Loucy (cell line): ENCODE measurements around the gene CABP4.

Experiments used
- H2AFZ ChIP-seq: fragments of 200-600 bp; sonication (generic); 2 replicates; pipeline ENCODE4 v1.6.0; 2016; ENCODE audit warnings: antibody characterized with exemption, mild to moderate bottlenecking, low read length, moderate library complexity
- H3F3A ChIP-seq: fragments of 200-600 bp; 2 replicates; pipeline ENCODE4 v1.6.0; 2016; ENCODE audit warnings: antibody characterized with exemption, low read depth, mild to moderate bottlenecking
- H3K27me3 ChIP-seq: fragments of 200-600 bp; sonication (generic); 2 replicates; pipeline ENCODE4 v1.6.1; 2014; ENCODE audit warnings: low read length, mild to moderate bottlenecking; ENCODE audit not compliant: insufficient read depth, poor library complexity, severe bottlenecking
- H3K36me3 ChIP-seq: fragments of 200-600 bp; sonication (generic); 2 replicates; pipeline ENCODE4 v1.6.1; 2016; ENCODE audit warnings: low read length; ENCODE audit not compliant: insufficient read depth
- H3K4me1 ChIP-seq: fragments of 200-600 bp; sonication (generic); 2 replicates; pipeline ENCODE4 v1.5.1; 2014; ENCODE audit warnings: low read length, mild to moderate bottlenecking; ENCODE audit not compliant: insufficient read depth, poor library complexity, severe bottlenecking
- H3K4me2 ChIP-seq: fragments of 200-600 bp; sonication (generic); 2 replicates; pipeline ENCODE4 v1.6.0; 2014; ENCODE audit warnings: antibody characterized with exemption, low read length, low read depth, mild to moderate bottlenecking; ENCODE audit not compliant: poor library complexity, severe bottlenecking
- H3K4me3 ChIP-seq: fragments of 200-600 bp; sonication (generic); 2 replicates; pipeline ENCODE4 v1.5.1; 2014; ENCODE audit warnings: low read length, mild to moderate bottlenecking, mixed read lengths; ENCODE audit not compliant: poor library complexity, severe bottlenecking
- H3K79me2 ChIP-seq: fragments of 200-600 bp; sonication (generic); 2 replicates; pipeline ENCODE4 v1.6.1; 2014; ENCODE audit warnings: low read length; ENCODE audit not compliant: insufficient read depth
- H3K9ac ChIP-seq: fragments of 200-600 bp; sonication (generic); 2 replicates; pipeline ENCODE4 v1.6.0; 2014; ENCODE audit warnings: mild to moderate bottlenecking, low read depth, low read length, moderate library complexity; ENCODE audit not compliant: poor library complexity, severe bottlenecking
- H3K9me2 ChIP-seq: fragments of 200-600 bp; sonication (generic); replicated peaks from 2 replicates; pipeline ENCODE4 v1.6.1; 2016; ENCODE audit warnings: low read depth, low read length, mixed read lengths
- H3K9me3 ChIP-seq: fragments of 200-600 bp; sonication (generic); 2 replicates; pipeline ENCODE4 v1.6.1; 2014; ENCODE audit warnings: mild to moderate bottlenecking, antibody characterized with exemption, low read length, low read depth; ENCODE audit not compliant: insufficient read depth
- H4K20me1 ChIP-seq: fragments of 200-600 bp; sonication (generic); 2 replicates; pipeline ENCODE4 v1.6.0; 2014; ENCODE audit warnings: antibody characterized with exemption, low read length, mild to moderate bottlenecking; ENCODE audit not compliant: insufficient read depth, poor library complexity, severe bottlenecking
- EZH2phosphoT487 ChIP-seq: fragments of 200-600 bp; IDR thresholded peaks from 2 replicates; pipeline ENCODE4 v1.6.1; 2018; ENCODE audit warnings: antibody characterized with exemption, mild to moderate bottlenecking, moderate library complexity, borderline replicate concordance
- TF ChIP-seq, protein P1 (sequence below): fragments of 200-600 bp; sonication (generic); conservative IDR thresholded peaks from 2 replicates; pipeline ENCODE4 v1.5.1; 2014; ENCODE audit warnings: mild to moderate bottlenecking, antibody characterized with exemption, low read length

Gene CABP4

DNA sequence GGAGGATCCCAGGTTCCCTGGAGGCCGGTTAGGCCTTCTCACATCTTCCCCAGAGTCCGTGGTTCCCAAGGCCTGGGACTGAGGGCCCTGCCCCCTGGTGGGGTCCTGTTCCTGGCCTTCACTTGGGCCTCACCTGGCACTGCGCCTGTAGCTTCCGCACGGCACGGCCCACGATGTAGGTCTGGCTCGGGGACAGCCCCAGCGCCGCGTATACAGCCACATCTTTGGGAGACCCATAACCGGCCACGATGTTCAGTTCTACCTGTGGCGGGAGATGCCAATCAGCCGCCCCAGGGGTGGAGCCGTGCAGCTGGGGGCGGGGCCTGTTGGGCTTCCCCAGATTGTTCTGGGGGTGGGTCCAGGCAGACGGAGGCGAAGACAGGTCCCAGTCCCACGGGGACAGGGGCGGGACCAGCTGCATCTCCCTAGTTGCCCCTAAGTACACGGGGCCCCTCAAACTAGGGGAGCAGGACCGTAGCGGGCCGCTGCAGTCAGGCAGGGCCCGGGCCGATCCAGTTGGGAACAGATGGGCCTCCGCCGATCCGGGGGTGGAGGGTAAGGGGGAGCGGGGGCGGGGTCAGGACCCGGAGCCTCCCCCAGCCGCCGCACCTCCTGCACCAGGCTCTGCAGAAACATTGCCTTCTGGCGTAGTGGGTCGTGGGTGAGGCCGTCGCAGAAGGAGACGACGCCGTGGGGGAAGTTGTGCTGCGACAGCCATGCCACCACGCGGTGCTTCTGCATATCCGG, 37.8 kb downstream of the CABP4 start:
- TF ChIP-seq, protein P1, sequence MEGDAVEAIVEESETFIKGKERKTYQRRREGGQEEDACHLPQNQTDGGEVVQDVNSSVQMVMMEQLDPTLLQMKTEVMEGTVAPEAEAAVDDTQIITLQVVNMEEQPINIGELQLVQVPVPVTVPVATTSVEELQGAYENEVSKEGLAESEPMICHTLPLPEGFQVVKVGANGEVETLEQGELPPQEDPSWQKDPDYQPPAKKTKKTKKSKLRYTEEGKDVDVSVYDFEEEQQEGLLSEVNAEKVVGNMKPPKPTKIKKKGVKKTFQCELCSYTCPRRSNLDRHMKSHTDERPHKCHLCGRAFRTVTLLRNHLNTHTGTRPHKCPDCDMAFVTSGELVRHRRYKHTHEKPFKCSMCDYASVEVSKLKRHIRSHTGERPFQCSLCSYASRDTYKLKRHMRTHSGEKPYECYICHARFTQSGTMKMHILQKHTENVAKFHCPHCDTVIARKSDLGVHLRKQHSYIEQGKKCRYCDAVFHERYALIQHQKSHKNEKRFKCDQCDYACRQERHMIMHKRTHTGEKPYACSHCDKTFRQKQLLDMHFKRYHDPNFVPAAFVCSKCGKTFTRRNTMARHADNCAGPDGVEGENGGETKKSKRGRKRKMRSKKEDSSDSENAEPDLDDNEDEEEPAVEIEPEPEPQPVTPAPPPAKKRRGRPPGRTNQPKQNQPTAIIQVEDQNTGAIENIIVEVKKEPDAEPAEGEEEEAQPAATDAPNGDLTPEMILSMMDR, result no peak
- no peak for TF ChIP-seq EZH2phosphoT487
- Histone ChIP-seq H3K9me2 (no peaks in the 10 kb centered on the region), H3K79me2 (peaks cover under 1% of the 10 kb centered on the region; the same call in 1 of the 2 replicates), H3K36me3 (peaks cover 32% of the 10 kb centered on the region; the same call in 1 of the 2 replicates), H2AFZ (no peak overlapping the region), H3K4me2 (no peak overlapping the region), H3K9ac (no peak overlapping the region), H3F3A (no peaks in the 10 kb centered on the region), H3K9me3 (no peaks in the 10 kb centered on the region), H4K20me1 (no peaks in the 10 kb centered on the region), H3K4me3 (no peak overlapping the region), H3K27me3 (no peaks in the 10 kb centered on the region), H3K4me1 (no peaks in the 10 kb centered on the region)

DNA sequence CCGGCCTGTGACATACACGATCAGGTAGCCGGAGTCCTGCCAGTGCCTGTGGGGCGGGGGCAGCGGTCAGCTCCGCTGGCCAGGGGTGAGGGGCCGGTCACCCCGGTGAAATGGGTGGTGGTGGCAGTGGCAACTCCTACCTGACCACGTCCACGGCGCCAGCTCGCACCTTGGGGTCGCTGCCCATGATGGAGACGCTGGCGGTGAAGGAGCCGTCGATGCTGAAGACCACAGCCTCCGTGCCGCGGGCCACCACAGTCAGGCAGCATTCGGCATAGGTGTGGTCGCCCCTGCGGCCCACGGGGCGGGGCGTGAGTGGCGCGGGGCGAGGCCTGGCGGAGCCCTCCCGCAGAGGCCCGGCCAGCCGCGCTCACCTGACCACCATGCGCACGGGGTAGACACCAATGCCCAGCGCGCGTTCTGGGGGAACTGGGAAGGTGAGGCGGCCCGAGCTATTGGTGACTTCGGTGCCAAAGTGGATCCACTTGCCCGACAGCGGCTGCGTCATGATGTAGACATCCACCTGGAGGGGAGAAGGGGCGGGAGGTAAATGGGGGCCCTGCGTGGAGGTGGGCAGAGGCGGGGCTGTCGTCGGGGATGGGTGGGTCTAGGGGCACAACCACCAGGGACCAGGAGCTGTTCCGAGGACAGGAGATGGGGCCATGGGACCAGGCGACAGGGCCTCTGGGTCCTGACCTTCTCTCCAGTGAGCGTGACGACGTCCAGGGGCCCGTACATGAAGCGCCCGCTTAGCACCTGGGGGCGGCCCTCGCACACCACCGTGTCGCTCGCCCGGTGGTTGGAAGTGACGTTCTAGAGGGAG, 38.6 kb downstream of the CABP4 start:
- H2AFZ ChIP-seq, result no peak overlapping the region
- H3K4me2 ChIP-seq, result no peak overlapping the region
- H3K36me3 ChIP-seq, result peaks cover 30% of the 10 kb centered on the region; the same call in 1 of the 2 replicates
- no peak overlapping the region for H3K4me3 ChIP-seq
- no peaks in the 10 kb centered on the region for H3K4me1 ChIP-seq
- no peaks in the 10 kb centered on the region for H3K27me3 ChIP-seq
- no peaks in the 10 kb centered on the region for H3K9me2 ChIP-seq
- H3K79me2 ChIP-seq, result no peaks in the 10 kb centered on the region
- H3K9ac ChIP-seq, result no peak overlapping the region
- H4K20me1 ChIP-seq, result no peaks in the 10 kb centered on the region
- no peak for TF ChIP-seq EZH2phosphoT487
- TF ChIP-seq, protein P1, result no peak
- no peaks in the 10 kb centered on the region for H3K9me3 ChIP-seq
- H3F3A ChIP-seq, result no peaks in the 10 kb centered on the region

DNA sequence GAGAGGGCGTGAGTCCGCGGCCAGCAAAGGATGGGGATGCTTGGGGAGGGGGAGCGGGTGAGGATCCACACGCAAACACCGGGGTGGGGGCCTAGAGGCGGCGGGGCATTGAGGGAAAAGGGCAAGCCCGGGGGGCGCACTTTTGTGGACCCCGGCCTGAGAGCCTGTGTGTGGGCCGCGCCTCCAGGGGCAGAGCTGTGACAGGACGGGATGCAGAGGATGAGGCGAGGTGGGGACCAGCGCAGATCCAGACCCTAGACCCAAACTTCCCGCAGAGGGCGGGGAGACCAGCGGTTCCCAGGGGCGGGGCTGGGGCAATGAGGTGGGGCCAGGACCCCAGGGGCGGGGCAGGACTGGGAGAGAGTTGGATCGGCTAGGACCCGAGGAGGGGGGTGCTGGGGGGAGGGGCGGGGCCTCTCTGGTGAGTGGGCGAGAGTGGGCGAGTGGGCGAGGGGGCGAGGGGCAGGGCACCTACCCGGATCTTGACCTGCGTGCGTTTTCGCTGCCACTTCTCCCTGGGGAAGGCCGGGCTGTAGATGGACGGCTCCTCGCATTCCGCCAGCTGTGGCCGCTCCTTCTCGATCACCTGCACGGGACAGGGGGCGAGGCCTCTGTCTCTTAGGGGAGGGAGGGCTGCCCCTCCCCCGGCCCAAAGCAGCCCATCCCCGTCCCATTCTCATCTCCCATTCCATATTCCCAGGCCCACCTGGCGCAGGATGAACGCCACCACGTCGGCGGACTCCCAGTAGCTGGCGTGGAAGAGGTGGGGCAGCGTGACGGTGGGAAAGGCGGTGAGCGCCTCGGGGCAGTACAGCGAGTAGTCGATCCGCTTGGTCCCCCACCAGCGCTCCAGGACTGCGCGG, 39.4 kb downstream of the CABP4 start:
- TF ChIP-seq, protein P1, result no peak
- no peak for TF ChIP-seq EZH2phosphoT487
- H3K4me1 ChIP-seq, result no peaks in the 10 kb centered on the region
- H3F3A ChIP-seq, result no peaks in the 10 kb centered on the region
- H3K4me3 ChIP-seq, result no peak overlapping the region
- H3K36me3 ChIP-seq, result peaks cover 27% of the 10 kb centered on the region; the same call in 1 of the 2 replicates
- no peaks in the 10 kb centered on the region for H3K9me3 ChIP-seq
- H3K79me2 ChIP-seq, result no peaks in the 10 kb centered on the region
- H3K9ac ChIP-seq, result no peak overlapping the region
- no peak overlapping the region for H3K4me2 ChIP-seq
- no peak overlapping the region for H2AFZ ChIP-seq
- no peaks in the 10 kb centered on the region for H3K9me2 ChIP-seq
- H3K27me3 ChIP-seq, result no peaks in the 10 kb centered on the region
- H4K20me1 ChIP-seq, result no peaks in the 10 kb centered on the region
